Activated CD8-positive, alpha-beta memory T cell treated with anti-CD3 and anti-CD28 coated beads for 36 hours (primary cell): ENCODE measurements around the gene VWA2. TPM values are rescaled to one million over a fixed set of nuclear protein-coding genes. Genes with fewer than 3 reads are reported as not detected.

Experiments used
- CTCF ChIA-PET: fragments of 350-600 bp; sonication (Branson Sonifier 250); formaldehyde crosslinking; loops from one replicate; lab custom pipeline; 2021; ENCODE audit warnings: antibody characterized with exemption; lab: Charles Lee
- POLR2A ChIA-PET: fragments of 350-600 bp; sonication (Branson Sonifier 250); formaldehyde crosslinking; loops from one replicate; lab custom pipeline; 2021; ENCODE audit warnings: antibody characterized with exemption; lab: Charles Lee
- total RNA-seq, 2 experiments: library from RNA; stranded (reverse); gene quantifications; one replicate each; pipeline ENCODE4 v1.2.3, GENCODE V29; 2021

Gene VWA2
- total RNA-seq, 2 experiments from 2014 or later: not detected

DNA sequence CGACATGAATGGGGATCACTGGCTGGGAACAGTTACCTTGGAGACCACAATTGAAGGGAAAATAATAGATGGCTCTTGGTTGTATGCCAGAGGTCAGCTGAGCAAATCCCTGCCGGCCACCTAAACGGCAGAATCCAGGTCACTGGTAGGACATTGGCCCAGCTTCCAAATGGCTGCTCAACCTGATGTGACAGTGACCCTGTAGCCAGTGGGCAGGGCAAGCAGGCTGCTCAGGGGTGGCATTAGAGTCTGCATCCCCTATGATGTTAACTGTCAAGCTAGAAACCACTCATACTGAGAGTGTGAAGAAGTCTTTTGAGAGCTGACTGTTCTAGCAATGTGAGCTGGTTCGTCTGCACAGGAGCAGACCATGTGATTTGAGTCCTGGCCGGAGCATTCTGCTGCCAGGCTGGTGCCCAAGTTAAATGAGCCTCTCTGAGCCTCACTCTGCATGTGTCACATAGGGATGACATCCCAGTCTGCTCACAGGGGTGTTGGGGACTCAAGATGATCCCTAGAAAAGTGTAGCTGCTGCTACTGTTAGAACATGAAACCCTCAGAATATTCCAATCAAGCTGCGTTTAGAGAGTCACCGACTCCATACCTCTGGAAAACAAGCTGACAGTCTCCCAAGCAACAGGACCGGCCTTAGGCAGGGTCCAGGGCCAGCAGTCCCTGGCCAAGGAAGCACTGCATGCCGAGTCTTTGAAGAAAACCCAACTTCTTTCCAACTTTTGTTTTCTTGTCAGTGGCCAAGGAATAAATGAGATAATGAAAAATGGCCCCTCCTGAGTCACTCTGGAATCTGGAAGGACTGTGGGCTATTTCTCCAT lies 69.7 kb downstream of the VWA2 start:
- ChIA-PET CTCF (interaction anchor here (0.5 to 0.9 kb wide), 2 partner anchors 150 to 243 kb away, joined by 3 read pairs; no protein-coding TSS in a partner anchor), POLR2A (no interaction called here)

DNA sequence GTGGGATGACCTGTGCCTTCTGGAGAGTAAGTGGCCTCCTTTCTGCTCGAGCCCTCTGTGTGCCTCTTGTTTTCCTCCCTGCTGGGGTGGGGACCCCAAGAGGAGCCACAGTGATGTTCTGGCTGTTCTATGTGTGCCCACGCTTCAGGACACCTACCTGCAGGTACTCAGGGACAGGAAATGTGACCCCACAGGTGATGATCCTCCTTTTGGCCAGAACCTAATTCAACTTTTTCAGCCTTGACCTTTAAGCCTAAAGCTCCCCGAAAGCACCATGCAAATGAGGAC lies 70.3 kb downstream of the VWA2 start:
- CTCF ChIA-PET: interaction anchor here (0.5 to 0.9 kb wide), 2 partner anchors 150 to 243 kb away, joined by 3 read pairs; no protein-coding TSS in a partner anchor
- POLR2A ChIA-PET: no interaction called here

DNA sequence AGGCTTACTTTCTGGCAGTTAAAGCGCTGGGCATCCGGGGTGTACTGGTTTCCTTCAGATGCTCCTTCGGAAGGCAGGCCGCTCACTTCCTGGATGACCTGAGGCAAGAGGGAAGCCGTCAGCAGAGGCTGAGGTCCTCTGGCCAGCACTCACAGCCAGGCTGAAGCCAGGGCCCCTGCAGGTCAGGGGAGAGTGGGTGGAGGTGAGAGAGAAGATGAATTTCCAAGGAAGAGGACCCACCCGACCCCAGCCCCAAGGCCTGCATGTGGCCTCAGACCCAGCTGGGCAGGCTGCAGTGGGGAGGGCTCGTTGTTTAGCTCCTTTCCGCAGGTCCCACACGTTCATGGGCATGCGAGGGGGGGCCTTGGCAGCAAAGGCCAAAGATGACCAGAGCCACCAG lies 71.3 kb downstream of the VWA2 start:
- CTCF ChIA-PET: no interaction called here
- POLR2A ChIA-PET: no interaction called here

DNA sequence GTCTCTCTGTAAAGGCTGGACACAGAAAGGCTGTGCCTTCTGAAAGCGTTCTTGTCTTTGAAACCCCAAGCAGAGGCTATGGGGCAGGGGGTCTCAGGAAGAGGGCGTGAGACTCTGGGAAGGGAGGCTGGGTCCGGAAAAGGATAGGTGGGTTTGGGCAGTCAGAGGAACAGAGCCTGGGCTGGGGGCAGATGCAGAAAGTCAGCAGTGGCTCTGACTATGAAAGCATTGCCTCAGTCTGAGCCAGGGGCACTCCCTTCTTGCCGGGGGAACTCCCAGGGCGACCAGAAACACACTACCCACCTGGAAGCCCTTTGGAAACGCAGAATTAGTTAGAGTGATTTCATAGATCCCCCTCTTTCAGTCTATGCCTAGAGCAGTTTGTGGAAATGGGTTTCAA lies 72.0 kb downstream of the VWA2 start:
- POLR2A ChIA-PET: no interaction called here
- CTCF ChIA-PET: no interaction called here

DNA sequence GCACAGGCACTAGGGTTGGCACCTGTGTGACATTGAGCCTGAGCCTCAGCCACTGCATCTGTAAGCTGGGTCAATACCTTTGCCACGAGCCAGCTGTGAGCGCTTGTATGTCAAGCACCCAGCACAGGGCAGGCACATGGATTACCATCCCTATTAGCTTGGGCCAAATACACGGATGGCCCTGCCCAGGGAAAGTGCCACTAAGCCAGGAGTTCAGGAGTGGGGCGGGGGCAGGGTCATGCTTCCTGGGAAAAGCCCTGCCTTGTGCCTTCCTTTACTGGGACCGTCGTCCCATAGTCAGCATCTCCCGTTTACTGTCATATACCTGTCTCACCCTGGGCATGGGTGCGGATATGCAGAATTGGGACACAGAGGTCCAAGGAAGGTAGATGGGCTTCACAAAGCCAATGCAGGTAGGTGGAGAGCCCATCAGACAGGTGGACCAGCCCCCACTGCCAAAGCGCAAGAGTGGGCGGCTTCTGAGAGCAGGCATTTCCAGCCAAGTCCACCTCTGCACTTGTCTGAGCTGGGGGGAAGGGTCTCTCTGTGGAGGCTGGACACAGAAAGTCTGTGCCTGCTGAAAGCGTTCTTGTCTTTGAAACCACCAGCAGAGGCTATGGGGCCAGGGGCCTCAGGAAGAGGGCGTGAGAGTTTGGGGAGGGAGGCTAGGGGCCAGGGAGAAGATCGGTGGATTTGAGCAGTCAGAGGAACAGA lies 72.6 kb downstream of the VWA2 start:
- POLR2A ChIA-PET: no interaction called here
- CTCF ChIA-PET: no interaction called here

DNA sequence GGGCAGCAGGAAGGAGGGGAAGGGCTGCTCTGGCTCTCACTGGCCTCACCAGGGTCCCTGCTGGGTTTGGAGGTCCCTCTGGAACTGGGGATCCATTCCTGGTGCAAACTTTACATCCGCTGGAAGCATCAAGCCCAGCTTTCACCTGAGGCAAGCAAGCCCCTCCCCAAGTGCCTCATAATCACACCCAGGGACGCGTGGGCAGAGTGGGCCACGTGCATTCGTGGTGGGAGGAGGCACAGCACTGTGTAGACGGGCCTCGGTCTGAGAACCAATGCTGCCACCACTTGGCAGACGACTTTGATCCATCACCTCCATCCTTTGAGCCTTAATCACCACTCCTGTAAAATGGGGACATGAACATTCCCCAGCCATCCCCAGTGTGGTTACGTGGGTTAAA lies 74.1 kb downstream of the VWA2 start:
- ChIA-PET POLR2A (no interaction called here), CTCF (no interaction called here)

DNA sequence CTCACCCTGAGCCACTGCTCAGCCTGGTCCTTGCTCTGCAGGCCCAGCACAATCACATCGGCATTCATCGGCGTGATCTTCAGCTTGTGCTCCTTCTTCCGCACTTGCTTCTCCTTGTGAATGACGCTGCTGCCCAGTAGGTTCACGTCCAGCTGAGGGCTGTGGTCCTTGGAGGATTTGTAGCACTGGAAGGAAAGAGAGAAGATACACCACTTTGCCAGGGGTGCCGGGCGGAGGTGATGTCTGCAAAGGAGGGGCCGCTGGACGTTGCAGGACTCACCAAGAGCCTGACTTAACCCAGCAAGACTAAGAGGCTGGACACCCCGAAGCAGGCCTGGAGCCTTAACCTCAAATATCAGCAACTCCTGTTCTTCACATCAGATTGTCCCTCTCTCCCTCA lies 74.8 kb downstream of the VWA2 start:
- POLR2A ChIA-PET: no interaction called here
- CTCF ChIA-PET: no interaction called here

DNA sequence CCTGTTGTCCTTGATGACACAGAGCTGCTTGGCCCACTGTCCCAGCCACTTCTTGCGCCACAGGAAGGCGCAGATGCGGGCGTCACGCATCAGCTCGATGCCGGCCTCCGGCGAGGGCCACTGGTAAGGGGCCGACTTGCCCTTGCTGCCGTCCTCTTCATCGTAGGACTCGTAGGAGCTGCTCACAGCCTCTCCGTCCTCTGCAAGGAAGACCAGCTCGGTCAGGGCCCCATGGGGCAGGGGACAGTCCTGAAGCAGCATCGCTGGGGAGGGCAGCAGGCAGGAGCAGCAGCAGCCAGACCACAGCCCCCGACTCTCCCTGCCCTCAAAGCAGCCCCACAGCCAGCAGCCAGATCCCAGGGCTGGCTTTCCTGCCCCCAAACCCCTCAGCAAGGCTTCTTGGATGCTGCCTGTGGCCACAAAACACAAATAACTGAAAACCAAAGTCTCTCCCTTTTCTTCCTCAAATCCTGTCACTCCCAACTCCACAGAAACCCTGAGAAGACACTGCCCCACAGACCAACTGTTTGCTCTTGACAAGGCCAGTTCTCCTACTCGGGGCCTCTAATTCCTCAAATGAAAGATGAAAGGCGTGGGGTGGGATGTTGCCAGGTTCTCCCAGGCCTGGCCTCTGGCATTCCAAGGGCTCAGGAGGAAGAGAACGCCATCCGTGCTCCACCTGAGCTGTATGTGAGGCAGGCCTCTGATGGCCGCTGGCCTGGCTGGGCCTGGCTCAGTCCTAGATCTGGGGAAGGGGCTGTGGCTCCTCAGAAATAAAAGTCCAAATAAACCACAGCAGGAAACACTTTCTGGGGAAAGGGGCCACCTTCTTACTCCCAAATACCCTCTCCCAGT lies 76.7 kb downstream of the VWA2 start:
- ChIA-PET CTCF (interaction anchor here (0.8 kb wide), 1 partner anchor 12 kb away, joined by 4 read pairs; no protein-coding TSS in a partner anchor), POLR2A (no interaction called here)

DNA sequence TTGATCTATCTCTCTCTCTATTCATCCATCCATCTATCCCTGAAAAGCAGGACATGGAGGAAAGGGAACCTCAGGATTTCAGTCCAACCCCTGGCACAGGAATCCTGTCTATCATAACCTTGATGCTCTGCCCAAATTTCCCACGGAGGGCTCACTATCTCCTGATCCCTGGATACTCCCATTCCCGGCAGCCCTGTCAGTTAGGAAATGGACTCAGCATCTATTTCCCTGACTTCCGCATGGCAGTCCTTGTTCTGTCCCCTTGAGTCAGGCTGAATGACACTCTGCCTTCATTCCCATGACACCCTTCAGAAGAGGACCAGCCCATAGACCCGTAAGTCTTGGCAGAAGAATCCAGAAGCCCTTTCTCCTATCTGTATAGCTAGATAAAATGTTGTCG lies 77.7 kb downstream of the VWA2 start:
- POLR2A ChIA-PET: no interaction called here
- CTCF ChIA-PET: interaction anchor here (1.0 kb wide), 1 partner anchor 12 kb away, joined by 3 read pairs; no protein-coding TSS in a partner anchor

DNA sequence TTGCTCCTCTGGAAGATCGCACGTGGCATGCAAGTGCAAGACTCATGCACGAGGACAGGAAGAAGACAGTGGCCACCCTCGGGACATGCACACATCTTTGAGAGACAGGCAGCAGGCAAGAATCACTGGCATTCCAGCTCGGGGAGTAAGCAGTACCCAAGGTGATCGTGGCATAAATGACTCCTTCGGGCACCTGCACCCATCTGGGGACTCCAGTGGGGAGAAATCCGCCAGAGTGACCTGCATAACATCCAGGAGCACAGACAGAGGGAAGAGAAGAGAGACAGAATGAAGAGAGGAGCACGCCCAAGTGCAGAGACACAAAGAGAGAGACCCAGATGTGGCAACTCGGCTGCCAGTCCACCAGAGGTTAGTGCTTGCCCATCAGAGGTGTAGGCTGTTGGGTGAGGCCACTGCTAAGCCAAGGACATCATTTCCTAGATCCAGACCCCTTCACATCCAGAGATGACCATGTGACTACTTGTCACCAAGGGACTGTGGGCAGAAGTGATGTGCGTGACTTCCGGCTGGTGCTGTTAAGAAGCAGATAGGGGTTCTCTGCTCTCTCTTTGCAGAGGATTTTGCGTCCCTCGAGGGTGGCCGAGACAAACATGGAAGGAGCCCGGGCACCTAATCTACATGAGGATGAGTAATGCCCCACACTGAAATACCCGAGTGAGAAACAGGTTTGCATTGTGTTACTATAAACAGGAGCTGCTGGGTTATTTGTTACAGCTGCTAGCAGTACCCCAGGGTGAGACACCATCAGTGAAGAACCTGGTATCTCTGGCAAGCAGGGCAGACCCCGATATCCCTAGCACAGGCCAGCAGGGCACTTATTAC lies 80.6 kb downstream of the VWA2 start:
- ChIA-PET POLR2A (no interaction called here), CTCF (no interaction called here)

DNA sequence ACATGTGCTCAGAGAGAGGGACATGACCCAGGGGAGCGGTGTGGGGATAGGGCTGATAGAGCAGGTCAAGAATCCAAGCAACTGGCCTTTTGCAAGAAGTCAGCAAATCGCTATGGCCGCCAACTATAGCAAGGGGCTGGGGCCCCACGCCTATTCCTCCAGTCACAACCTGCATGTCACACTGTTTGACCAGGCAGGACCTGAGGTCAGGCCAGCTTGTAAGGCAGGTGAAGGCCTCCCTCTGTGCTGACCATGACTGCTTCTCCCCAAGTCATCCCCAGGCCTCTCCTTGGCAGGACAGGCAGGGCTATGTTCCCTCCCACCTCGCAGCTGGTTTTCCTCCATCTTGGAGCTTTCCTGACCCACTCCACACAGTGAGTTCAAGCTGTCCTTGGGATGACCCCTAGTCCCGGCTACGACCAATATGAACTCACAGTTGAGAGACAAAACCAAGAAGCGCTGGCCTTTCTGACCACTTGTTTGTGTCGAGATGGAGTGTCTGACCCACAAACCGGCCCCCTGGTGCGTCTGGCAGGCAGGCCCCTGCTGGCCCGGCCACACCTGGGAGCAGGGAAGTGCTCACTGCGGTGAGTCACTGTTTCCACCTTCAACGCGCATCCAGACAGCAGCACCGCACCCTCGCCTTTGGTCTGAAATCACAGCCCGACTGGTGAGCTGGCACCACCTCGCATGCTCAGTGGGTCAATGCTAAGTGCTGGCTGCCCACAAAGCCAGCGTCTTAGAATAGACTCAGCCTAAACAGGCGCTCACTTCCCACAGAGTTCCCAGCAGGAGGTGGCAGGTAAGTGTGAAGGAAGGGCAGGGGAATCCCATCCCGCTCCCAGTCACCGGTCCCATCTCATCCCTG lies 81.4 kb downstream of the VWA2 start:
- CTCF ChIA-PET: no interaction called here
- POLR2A ChIA-PET: no interaction called here

DNA sequence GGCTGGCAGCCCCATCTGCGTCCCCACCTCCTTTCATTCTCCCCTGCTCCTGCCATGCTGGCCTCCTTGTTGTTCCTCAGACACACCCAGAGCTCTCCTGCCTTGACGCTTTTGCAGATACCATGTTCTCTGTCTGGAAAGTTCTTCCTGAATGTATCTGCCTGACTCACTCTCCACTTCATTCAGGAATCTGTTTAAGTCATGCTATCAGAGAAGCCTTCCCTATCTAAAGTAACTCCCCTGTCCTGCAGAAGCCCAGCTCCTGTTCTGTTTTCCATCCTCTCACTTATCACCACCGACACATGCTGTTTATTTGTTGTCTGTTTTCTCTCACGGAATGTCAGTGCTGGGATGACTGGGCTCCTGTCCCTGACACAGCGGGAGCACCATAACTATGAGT lies 83.3 kb downstream of the VWA2 start:
- CTCF ChIA-PET: no interaction called here
- POLR2A ChIA-PET: no interaction called here

DNA sequence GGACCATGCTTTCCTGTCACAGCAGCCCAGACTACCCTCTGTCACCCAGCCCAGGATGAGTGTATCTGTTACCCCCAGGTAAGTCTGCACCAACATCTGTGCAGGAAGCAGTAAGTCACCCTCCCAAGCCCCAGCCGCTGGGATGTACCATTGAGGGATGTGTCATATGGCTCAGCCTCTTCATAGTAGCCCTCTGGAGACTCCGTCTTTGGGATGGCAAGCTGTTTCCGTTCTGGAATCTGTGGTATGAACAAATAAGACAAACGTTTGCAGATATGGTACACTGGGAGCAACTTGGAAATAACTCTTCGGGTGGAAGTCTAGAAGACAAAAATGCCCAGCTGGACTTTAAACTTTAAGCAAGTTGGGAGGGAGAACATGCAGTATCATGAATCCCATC lies 84.0 kb downstream of the VWA2 start:
- ChIA-PET CTCF (no interaction called here), POLR2A (no interaction called here)

DNA sequence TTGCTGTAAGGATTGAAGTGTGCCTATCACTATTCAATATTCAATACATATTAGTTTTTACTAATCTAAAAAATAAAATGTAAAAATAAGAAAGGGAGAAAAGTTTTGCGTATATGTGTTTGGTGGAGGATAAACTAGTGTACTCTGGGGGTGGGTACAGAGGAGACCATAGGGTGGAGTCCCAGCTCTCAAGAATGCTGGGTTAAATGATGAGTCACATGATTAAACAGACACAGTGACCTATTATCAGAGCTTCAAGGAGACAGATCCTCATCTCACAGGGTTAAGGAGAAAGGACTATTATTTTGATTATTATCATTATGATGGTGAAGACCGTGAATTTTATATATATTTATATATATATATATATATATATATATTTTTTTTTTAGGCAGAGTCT lies 87.7 kb downstream of the VWA2 start:
- POLR2A ChIA-PET: no interaction called here
- CTCF ChIA-PET: no interaction called here

DNA sequence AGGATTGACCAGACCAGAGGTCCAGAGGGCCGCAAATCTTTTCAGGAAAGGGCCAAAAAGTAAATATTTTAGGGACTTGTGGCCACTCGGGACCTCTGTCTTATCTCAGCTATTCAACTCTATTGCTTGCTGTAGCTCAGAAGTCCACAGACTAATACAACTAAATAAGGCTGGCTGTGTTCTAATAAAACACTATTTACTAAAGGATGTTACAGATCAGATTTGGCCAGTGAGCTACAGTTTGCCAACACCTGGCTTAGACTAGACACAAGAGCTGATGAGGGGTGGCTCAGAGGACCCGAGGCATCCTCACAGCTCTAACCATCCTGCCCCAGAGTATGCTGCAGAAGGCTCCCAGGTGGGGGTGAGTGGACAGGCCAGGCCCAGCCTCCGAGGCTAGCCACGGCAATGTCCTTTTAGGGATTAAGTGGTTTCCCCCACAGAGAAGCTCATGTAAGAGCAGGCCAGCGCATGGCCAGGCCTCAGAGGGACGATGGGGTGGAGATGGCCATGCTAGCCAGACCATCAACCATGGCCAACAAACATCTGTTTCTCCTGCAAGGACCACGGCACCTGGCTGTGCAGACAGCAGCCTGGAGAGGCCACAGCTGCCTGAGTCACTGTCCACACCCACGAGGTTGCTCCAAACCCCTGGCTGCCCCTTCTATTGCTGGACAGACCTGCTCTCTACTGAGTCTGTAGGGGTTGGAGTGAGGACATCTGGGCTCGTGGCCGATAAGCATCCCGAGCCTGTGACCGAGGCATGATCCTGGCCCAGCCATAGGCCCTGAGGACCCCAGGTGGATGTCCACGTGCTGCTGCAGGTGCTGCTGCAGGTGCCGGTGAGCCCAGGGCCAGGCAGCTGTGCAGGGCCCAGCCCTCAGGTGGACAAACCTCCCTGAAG lies 88.7 kb downstream of the VWA2 start:
- POLR2A ChIA-PET: no interaction called here
- CTCF ChIA-PET: no interaction called here

DNA sequence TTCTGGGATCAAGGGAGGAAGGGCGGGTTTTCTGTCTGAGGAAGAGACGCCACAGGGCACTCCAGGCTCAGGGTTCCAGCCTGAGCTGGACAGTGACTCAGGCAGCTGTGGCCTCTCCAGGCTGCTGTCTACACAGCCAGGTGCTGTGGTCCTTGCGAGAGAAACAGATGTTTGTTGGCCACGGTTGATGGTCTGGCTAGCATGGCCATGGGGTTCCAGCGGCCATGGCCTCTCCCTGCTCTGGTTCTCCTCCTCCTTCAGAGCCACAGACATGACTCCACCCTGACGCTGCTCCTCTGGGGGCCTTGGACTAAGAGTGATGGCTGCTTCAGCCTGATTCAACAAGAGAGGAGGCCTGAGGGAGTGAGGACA lies 89.4 kb downstream of the VWA2 start:
- POLR2A ChIA-PET: no interaction called here
- CTCF ChIA-PET: no interaction called here

DNA sequence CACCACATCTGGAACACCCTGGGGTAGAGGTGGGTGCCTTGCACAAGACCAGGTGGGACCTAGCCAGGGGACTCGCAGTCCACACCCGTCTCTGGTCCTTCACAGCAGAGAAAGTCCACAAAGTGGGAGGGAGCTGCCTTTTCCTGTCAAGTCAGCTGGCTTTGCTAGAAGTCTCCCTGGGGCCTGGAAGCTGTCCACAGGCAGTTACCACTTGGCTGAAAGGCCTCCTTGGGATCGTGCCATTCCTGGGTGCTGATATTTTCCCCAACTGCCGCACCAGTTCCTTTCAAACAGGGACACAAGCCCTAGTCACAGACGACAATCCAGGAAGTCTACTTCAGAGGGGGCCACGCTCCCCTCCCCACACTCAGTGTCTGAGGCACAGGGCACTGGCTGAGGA lies 89.8 kb downstream of the VWA2 start:
- CTCF ChIA-PET: no interaction called here
- POLR2A ChIA-PET: no interaction called here
